NCI-H526 (cell line): ENCODE results near the gene PRICKLE1.

Experiments
- DNase-seq, 2 experiments: peaks; one replicate each; lab custom pipeline; 2025; lab: John Stamatoyannopoulos, UW

The PRICKLE1 gene

DNA sequence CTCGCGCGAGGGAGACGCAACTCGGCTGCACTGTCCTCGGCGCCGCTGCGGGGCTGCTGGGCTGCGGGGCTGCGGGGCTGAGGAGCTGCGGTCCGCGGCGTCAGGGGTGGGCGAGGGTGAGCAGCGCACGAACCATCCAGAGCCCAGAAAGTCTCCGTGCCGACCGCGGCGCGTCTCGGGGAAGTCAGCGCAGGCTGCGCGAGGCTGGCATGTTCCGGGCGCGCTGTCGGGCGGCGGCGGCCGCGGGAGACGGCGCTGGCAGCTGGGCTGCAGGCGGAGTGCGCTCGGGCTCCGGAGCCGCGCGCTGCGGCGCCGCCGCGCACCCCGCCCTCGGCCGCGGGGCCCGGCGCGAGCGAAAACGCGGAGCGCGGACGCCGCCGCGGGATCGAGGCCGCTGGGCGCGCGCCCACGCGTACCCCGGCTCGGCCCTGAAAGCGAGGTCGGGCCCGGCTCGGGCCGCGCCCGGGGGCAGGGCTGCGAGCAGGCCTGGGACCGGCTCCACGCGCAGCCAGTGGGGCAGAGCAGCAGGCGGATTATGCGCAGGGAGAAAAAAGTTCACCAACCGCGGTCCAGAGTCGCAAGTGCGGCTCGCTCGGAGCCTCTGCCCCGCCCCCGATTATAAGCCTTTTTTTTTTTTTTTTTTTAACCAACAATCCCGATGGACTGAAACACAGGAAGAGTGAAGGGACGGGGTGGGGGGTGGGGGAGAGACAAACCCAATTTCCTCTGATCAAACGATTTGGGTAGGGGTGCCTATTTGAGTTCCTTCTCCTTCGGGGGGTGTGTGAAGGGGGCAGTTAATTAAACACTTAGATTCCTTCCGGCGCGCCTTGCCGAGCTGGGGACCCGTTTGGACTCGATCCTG, at the start of gene PRICKLE1:
Gene PRICKLE1, minus strand, starts transcription at position 282 of the 865 bp plus-strand sequence. CDS start 117,230 bp downstream, outside the sequence.
- DNase-seq, result peak in 1 of 2 experiments; percentile 57

GRCh38 chr12:42638697-42639096, 49.2 kb upstream of the PRICKLE1 start:
- DNase-seq, result no peak

- DNase-seq, result no peak
These were observed 48.5 kb upstream of the PRICKLE1 start for GRCh38 chr12:42638011-42638410.

GRCh38 chr12:42636993-42637392, 47.4 kb upstream of the PRICKLE1 start:
- DNase-seq, result no peak

DNA sequence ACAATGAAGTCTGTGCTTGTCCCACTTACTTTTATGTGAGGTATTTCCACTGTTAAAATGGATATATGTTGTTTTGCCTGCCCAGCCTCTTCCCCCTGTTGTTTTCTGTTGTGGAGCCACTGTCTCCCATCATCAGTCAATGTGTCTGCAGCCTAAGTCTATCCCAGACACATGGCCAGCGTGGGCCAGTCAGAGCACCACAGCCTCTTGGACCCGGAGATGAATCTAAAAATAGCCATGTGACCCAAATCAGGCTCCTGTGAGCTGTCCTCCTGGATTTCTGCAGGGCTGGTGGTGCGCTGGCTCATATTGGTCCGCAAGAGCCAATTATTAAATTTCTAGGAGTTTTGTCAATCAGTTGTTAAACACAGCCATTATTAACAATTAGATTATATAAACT, 44.0 kb upstream of the PRICKLE1 start:
- no peak for DNase-seq

GRCh38 chr12:42631513-42631912, 42.0 kb upstream of the PRICKLE1 start:
- no peak for DNase-seq

GRCh38 chr12:42630314-42630713, 40.8 kb upstream of the PRICKLE1 start:
- DNase-seq, result no peak

- DNase-seq, result no peak
These were observed 37.6 kb upstream of the PRICKLE1 start for GRCh38 chr12:42627151-42627550.

- no peak for DNase-seq
These were observed 36.1 kb upstream of the PRICKLE1 start for GRCh38 chr12:42625611-42626010.

DNA sequence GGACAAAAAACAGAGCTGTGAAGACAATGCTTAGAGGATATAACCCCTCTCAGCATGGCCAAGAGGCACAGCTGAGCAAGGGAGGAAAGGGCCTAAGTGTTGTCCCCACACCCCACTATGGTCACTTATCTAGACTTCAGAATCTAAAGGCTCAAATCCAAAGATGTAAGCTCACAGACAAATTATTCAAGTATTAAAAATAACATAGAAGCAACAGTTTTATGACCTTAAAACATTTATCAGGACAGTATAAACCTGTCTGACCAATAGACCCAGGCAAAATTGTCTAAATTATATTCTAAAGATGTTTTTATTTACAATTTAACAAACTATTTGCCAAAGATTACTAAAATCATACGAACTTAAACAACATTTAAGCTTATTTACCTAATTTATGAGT, 28.1 kb upstream of the PRICKLE1 start:
- DNase-seq, result no peak

GRCh38 chr12:42615006-42615405, 25.5 kb upstream of the PRICKLE1 start:
- no peak for DNase-seq

DNA sequence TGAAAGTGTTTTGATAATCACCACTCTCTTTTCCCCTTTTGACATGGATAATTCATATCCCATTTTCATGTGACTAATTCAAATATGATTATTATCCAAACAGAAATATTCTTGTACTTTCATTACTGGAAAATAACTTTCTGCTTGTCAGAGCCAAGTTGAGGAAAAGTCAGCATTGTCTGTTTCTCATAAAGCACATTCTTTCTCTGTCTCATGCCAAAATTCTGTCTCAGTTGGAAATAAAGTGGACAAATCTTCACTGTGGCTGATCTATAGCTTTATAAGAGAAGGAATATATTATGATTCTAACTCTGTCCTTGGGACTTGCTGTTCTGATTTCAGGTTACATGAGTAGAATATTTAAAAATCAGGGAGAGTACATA, 22.7 kb upstream of the PRICKLE1 start:
- no peak for DNase-seq

DNA sequence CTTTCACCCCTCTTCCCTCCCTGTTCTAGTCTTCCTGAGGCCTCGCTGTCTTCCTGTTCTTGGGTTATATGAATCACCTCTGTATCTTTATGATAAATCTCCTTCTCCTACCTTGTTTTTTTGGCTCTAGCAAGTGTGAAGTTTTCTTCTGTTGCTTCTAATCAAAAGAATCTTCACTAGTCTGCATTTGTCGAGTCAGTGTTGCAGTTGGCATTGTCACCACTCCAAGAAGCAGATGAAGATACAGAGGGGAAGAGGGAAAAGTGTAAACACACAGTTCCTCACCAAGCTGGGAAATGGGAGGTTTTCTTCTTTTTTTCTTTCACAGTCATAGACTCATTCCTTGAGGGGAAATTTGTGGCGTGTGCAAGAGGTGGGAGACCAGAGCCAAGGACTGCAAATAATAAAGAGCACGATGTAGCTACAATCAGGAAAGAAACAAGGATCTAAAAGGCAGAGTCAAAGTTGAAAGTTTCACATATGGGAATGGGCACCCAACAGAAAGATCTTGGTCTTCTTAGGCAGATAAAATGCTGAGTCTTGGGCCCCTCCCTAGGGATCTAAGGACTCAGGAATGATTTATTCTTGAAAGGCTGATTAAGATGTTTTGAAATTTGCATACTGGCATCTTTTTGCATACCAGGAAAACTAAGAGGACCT, 22.2 kb upstream of the PRICKLE1 start:
- no peak for DNase-seq

DNA sequence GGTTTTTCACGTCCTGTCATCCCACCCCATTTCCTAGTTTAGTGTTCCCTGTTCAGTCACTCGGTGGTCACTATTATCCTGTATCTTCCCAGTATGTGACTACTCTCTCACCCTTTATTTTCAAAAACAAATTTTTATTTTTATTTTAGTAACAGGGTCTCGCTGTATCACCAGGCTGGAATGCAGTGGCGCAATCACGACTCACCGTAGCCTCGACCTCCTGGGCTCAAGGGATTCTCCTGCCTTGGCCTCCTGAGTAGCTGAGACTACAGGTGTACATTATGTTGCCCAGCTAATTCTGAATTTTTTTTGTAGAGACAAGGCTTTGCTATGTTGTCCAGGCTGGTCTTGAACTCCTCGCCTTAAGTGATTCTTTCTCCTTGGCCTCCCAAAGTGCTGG, 20.1 kb upstream of the PRICKLE1 start:
- no peak for DNase-seq

DNA sequence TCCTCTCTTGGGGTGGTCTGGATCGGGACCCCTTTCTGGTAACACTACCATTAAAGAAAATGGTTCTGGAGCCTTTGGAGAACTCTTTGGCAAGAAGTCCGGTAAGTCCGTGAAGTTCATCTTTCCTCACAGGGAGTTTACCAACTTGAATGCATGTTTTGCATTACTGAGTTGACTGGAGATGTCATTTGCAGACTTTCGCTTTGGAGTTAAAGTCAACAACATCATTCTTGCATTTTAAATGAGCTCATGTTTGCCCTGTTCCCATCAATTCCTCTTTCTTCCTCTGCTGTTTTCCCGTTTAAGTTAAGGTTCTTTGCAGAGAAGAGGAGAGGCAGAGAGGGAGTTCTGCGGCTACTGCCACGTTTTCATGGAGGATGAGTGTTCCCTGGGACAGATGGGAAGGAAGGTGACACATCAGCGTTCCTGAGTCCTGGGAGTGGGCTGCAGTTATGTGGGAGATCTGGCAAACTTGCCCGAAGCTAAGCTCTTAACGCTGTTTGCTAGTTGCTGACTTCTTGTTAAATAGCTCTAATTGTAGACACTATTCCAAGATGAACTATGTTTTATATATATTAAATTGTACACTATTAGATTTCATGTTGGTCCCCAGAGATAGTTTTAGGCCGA, 18.8 kb upstream of the PRICKLE1 start:
- no peak for DNase-seq

DNA sequence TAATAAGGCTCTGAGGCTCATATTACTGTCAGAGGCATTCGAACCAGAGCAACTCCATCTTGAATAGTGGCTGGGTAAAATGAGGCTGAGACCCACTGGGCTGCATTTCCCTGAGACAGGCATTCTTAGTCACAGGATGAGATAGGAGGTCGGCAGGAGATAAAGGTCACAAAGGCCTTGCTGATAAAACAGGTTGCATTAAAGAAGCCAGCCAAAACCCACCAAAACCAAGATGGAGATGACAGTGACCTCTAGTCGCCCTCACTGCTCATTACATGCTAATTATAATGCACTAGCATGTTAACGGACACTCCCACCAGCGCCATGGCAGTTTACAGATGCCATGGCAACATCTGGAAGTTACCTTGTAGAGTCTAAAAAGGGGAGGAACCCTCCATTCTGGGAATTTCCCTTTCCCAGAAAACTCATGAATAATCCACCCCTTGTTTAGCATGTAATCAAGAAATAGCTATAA, 18.1 kb upstream of the PRICKLE1 start:
- no peak for DNase-seq

GRCh38 chr12:42606471-42606870, 16.9 kb upstream of the PRICKLE1 start:
- DNase-seq, result no peak

GRCh38 chr12:42605685-42606084, 16.1 kb upstream of the PRICKLE1 start:
- no peak for DNase-seq

GRCh38 chr12:42603246-42603990, 13.9 kb upstream of the PRICKLE1 start:
- no peak for DNase-seq

DNA sequence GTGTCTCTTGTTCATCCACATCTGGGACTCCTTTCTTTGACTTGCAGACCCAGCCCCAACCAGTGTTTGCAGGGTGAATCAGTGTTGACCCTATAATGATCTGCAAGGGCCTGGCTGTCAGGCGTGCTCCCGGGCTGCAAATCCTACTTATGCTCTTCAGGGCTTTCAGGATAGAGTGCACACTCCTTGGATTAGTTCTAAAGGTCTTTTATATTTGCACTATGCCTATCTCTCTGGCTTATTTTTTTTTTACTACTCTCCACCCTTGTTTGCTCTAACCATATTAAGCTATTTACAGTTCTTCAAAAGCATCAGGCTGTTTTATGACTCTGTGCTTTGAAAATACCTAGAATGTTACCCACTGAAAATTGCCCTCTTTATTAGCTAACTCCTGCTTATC, 4.3 kb upstream of the PRICKLE1 start:
- DNase-seq, result no peak

DNA sequence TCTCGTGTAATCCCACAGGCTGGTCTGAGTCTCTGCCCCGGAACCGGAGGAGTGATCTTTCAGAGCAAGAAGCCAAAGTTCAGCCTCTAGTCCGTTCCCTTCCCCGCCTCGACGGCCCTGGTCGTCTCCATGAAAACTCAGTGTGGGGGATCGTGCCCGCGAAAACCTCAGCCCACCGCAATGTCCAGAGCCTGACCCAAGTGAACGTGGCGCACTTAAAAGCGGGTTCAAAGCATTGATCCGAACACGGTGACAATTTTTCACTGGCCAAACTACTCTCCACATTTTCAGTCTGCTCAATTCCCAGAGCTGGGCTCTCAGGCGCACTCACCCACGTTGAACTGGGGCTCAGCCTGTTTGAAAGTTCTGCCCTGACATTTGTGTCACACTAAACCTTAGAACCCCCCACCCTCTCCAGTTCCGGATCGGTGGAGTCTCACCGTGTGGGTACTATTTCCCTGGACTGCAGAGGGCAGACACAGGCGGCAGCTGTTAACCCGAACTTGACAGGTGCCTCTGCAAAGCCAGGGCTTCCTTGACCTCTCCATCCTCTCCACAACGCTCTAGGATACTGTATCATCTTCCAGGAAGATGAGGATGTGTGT, 886 bp upstream of the PRICKLE1 start:
- no peak for DNase-seq
